CD8-positive, alpha-beta memory T cell (primary cell): ENCODE measurements around the gene TAOK1. TPM values are rescaled to one million over a fixed set of nuclear protein-coding genes. Genes with fewer than 3 reads are reported as not detected.

Source experiments
- CTCF ChIA-PET: fragments of 350-600 bp; sonication (Branson Sonifier 250); formaldehyde crosslinking; loops from one replicate; lab custom pipeline; 2021; ENCODE audit warnings: antibody characterized with exemption; lab: Charles Lee
- POLR2A ChIA-PET: fragments of 350-600 bp; sonication (Branson Sonifier 250); formaldehyde crosslinking; loops from one replicate; lab custom pipeline; 2021; ENCODE audit warnings: antibody characterized with exemption; lab: Charles Lee
- DNase-seq, 5 donors: peaks; one replicate each; pipeline versions ENCODE4 v3.0.0 to v3.0.0-alpha.2; 2020 to 2022; ENCODE audit warnings: mixed read lengths in 1 of 5
- H3K27ac ChIP-seq: one replicate; pipeline ENCODE4 v1.7.0; 2013; ENCODE audit warnings: low read depth, mild to moderate bottlenecking, low read length, moderate library complexity
- H3K27me3 ChIP-seq: 2 replicates; pipeline ENCODE4 v1.7.0; 2013; ENCODE audit warnings: low read length, mild to moderate bottlenecking; ENCODE audit not compliant: insufficient read depth, poor library complexity, severe bottlenecking
- H3K36me3 ChIP-seq: 2 replicates; pipeline ENCODE4 v1.7.0; 2013; ENCODE audit warnings: mild to moderate bottlenecking, low read length, moderate library complexity; ENCODE audit not compliant: insufficient read depth
- H3K4me1 ChIP-seq: 2 replicates; pipeline ENCODE4 v1.7.0; 2013; ENCODE audit warnings: mild to moderate bottlenecking, low read length, moderate library complexity; ENCODE audit not compliant: insufficient read depth
- H3K4me3 ChIP-seq: 2 replicates; pipeline ENCODE4 v1.7.0; 2013; ENCODE audit warnings: mild to moderate bottlenecking, low read length
- H3K9me3 ChIP-seq: 2 replicates; pipeline ENCODE4 v1.7.0; 2013; ENCODE audit warnings: mild to moderate bottlenecking, low read length
- H3K27ac Mint-ChIP-seq, 8 donors: one replicate each; pipeline ENCODE4 v1.8.0; 2020 to 2021; ENCODE audit warnings: mixed read lengths in 8 of 8, mild to moderate bottlenecking in 6 of 8, inconsistent platforms in 3 of 8, moderate library complexity in 3 of 8
- H3K27me3 Mint-ChIP-seq, 2 donors: one replicate each; pipeline ENCODE4 v1.8.0; 2020 to 2021; ENCODE audit warnings: mixed read lengths in 2 of 2, mild to moderate bottlenecking in 1 of 2, moderate library complexity in 1 of 2
- H3K36me3 Mint-ChIP-seq, 3 donors: one replicate each; pipeline ENCODE4 v1.8.0; 2020 to 2021; ENCODE audit warnings: mixed read lengths in 3 of 3, inconsistent platforms in 1 of 3, mild to moderate bottlenecking in 1 of 3
- H3K4me1 Mint-ChIP-seq, 3 donors: one replicate each; pipeline ENCODE4 v1.8.0; 2020 to 2021; ENCODE audit warnings: mixed read lengths in 3 of 3, inconsistent platforms in 1 of 3, mild to moderate bottlenecking in 1 of 3
- H3K4me3 Mint-ChIP-seq, 7 donors: one replicate each; pipeline ENCODE4 v1.8.0; 2020 to 2021; ENCODE audit warnings: mixed read lengths in 7 of 7, mild to moderate bottlenecking in 6 of 7, moderate library complexity in 4 of 7, inconsistent platforms in 2 of 7
- H3K9me3 Mint-ChIP-seq, 5 donors: one replicate each; pipeline ENCODE4 v1.8.0; 2020 to 2022; ENCODE audit warnings: mixed read lengths in 5 of 5, mild to moderate bottlenecking in 3 of 5, moderate library complexity in 2 of 5, inconsistent platforms in 1 of 5
- polyA plus RNA-seq: library from polyadenylated mRNA; unstranded; fragments of 300-500 nt; fragmentation: Illumina TruSeq; gene quantifications from one replicate; pipeline ENCODE4 v1.2.3, GENCODE V29; 2021
- total RNA-seq, 2 experiments: library from RNA; stranded (reverse); gene quantifications; one replicate each; pipeline ENCODE4 v1.2.3, GENCODE V29; 2021

The TAOK1 gene
- total and polyA plus RNA-seq, 3 experiments from 2014 or later, result 3.8 to 42.1 (median 41.9) TPM

- POLR2A ChIA-PET, result no interaction called here
These were observed 172.5 kb downstream of the TAOK1 start for GRCh38 chr17:29562615-29563014.

GRCh38 chr17:29563816-29564215, 173.7 kb downstream of the TAOK1 start:
- Histone ChIP-seq H3K4me1 (peaks cover 23% of the 10 kb centered on the region), H3K9me3 (no peaks in the 10 kb centered on the region), H3K27me3 (no peaks in the 10 kb centered on the region), H3K27ac (no peak overlapping the region), H3K36me3 (peaks cover 9% of the 10 kb centered on the region), H3K4me3 (no peak overlapping the region)
- Mint-ChIP-seq H3K4me3 (peak overlapping the region; percentile 38 to 76 (median 52)), H3K4me1 (peaks cover 50 to 61% (median 51%) of the 10 kb centered on the region in 3 donors), H3K27ac (peak overlapping the region in 7 of 8 donors; percentile 70 to 96 (median 88)), H3K27me3 (no peaks in the 10 kb centered on the region), H3K36me3 (peaks cover 0 to 40% (median 9%) of the 10 kb centered on the region in 3 donors), H3K9me3 (no peaks in the 10 kb centered on the region)
- peak in 1 of 5 donors; percentile 23 for DNase-seq
- ChIA-PET CTCF (interaction anchor here (1.7 to 26.2 kb wide), 4 partner anchors 9 to 194 kb away, joined by 6 to 436 read pairs (median 44); no protein-coding TSS in a partner anchor), POLR2A (interaction anchor here (0.6 to 1.0 kb wide), 4 partner anchors 10 to 1692 kb away, joined by 3 to 6 read pairs (median 4); no protein-coding TSS in a partner anchor)

More at GRCh38 chr17:29562615-29563014, 172.5 kb downstream of the TAOK1 start:
- CTCF ChIA-PET, result interaction anchor here (1.3 to 11.7 kb wide), 4 partner anchors 10 to 192 kb away, joined by 3 to 81 read pairs (median 6); no protein-coding TSS in a partner anchor
- peaks cover 25% of the 10 kb centered on the region for H3K4me1 ChIP-seq
- H3K9me3 Mint-ChIP-seq, result no peaks in the 10 kb centered on the region
- no peaks in the 10 kb centered on the region for H3K27me3 Mint-ChIP-seq
- peak overlapping the region; percentile 60 to 96 (median 94) for H3K27ac Mint-ChIP-seq
- no peaks in the 10 kb centered on the region for H3K9me3 ChIP-seq
- no peak overlapping the region for H3K4me3 ChIP-seq
- no peak overlapping the region for H3K27ac ChIP-seq
- peaks cover 55 to 65% (median 62%) of the 10 kb centered on the region in 3 donors for H3K4me1 Mint-ChIP-seq
- H3K27me3 ChIP-seq, result no peaks in the 10 kb centered on the region
- no peak for DNase-seq
- H3K36me3 Mint-ChIP-seq, result peaks cover 0 to 35% (median 9%) of the 10 kb centered on the region in 3 donors
- H3K36me3 ChIP-seq, result peaks cover 9% of the 10 kb centered on the region
- H3K4me3 Mint-ChIP-seq, result peak overlapping the region in 6 of 7 donors; percentile 16 to 73 (median 56)

- DNase-seq, result peak; percentile 39 to 69 (median 46)
- ChIA-PET CTCF (interaction anchor here (0.6 to 26.2 kb wide), 10 partner anchors 9 to 418 kb away, joined by 3 to 436 read pairs (median 4); no protein-coding TSS in a partner anchor), POLR2A (interaction anchor here (0.5 to 2.9 kb wide), 7 partner anchors 22 to 921 kb away, joined by 3 to 18 read pairs (median 5); partner anchors contain the start of gene BLTP2)
- Mint-ChIP-seq H3K9me3 (no peaks in the 10 kb centered on the region), H3K4me1 (peaks cover 52 to 59% (median 57%) of the 10 kb centered on the region in 3 donors), H3K36me3 (peaks cover 0 to 32% (median 7%) of the 10 kb centered on the region in 3 donors), H3K27me3 (no peaks in the 10 kb centered on the region), H3K27ac (peak overlapping the region; percentile 84 to 97 (median 94)), H3K4me3 (peak overlapping the region; percentile 91 to 99 (median 95))
- Histone ChIP-seq H3K9me3 (no peaks in the 10 kb centered on the region), H3K27ac (peak overlapping the region; percentile 51), H3K4me3 (peak overlapping the region; percentile 63), H3K36me3 (peaks cover 9% of the 10 kb centered on the region), H3K27me3 (no peaks in the 10 kb centered on the region), H3K4me1 (peaks cover 29% of the 10 kb centered on the region)
These were observed 175.7 kb downstream of the TAOK1 start for GRCh38 chr17:29565643-29566472.

- ChIA-PET POLR2A (interaction anchor here (0.8 to 2.9 kb wide), 7 partner anchors 10 to 996 kb away, joined by 3 to 18 read pairs (median 6); partner anchors contain the start of gene PIGS), CTCF (interaction anchor here (0.7 to 26.2 kb wide), 9 partner anchors 10 to 419 kb away, joined by 3 to 436 read pairs (median 8); no protein-coding TSS in a partner anchor)
- Histone ChIP-seq H3K9me3 (no peaks in the 10 kb centered on the region), H3K27me3 (no peaks in the 10 kb centered on the region), H3K27ac (peak within 1 kb of the TSS; percentile 63), H3K36me3 (peaks cover 9% of the 10 kb centered on the region), H3K4me1 (peaks cover 25% of the 10 kb centered on the region), H3K4me3 (peak within 1 kb of the TSS; percentile 63)
- peak; percentile 44 to 71 (median 63) for DNase-seq
- peak within 1 kb of the TSS; percentile 84 to 98 (median 94) for H3K27ac Mint-ChIP-seq
- peak within 1 kb of the TSS; percentile 94 to 99 (median 97) for H3K4me3 Mint-ChIP-seq
- H3K4me1 Mint-ChIP-seq, result peaks cover 46 to 58% (median 53%) of the 10 kb centered on the region in 3 donors
- peaks cover 0 to 26% (median 6%) of the 10 kb centered on the region in 3 donors for H3K36me3 Mint-ChIP-seq
- H3K9me3 Mint-ChIP-seq, result no peaks in the 10 kb centered on the region
- no peaks in the 10 kb centered on the region for H3K27me3 Mint-ChIP-seq
These were observed 176.5 kb downstream of the TAOK1 start, which contains the start of gene ABHD15 for GRCh38 chr17:29566473-29567303. ABHD15 (minus strand) TSS chr17:29567037; CDS start chr17:29566966, 71 bp downstream.

GRCh38 chr17:29567304-29567553, 177.1 kb downstream of the TAOK1 start:
- Mint-ChIP-seq H3K36me3 (peaks cover 0 to 20% (median 4%) of the 10 kb centered on the region in 3 donors), H3K27ac (peak overlapping the region in 7 of 8 donors; percentile 37 to 95 (median 74)), H3K4me3 (peak overlapping the region; percentile 91 to 99 (median 97)), H3K4me1 (peaks cover 40 to 54% (median 47%) of the 10 kb centered on the region in 3 donors), H3K27me3 (no peaks in the 10 kb centered on the region), H3K9me3 (no peaks in the 10 kb centered on the region)
- DNase-seq, result no peak
- H3K27me3 ChIP-seq, result no peaks in the 10 kb centered on the region
- peaks cover 25% of the 10 kb centered on the region for H3K4me1 ChIP-seq
- H3K27ac ChIP-seq, result peak overlapping the region; percentile 63
- ChIA-PET CTCF (interaction anchor here (1.3 to 26.2 kb wide), 5 partner anchors 10 to 197 kb away, joined by 8 to 436 read pairs (median 11); no protein-coding TSS in a partner anchor), POLR2A (interaction anchor here (1.0 to 2.9 kb wide), 8 partner anchors 10 to 996 kb away, joined by 3 to 18 read pairs (median 7); partner anchors contain the start of genes ANKRD13B and PIGS)
- H3K9me3 ChIP-seq, result no peaks in the 10 kb centered on the region
- H3K4me3 ChIP-seq, result peak overlapping the region; percentile 59
- peaks cover 7% of the 10 kb centered on the region for H3K36me3 ChIP-seq

- CTCF ChIA-PET, result interaction anchor here (0.6 to 26.2 kb wide), 11 partner anchors 11 to 213 kb away, joined by 3 to 436 read pairs (median 3); no protein-coding TSS in a partner anchor
- peaks cover 0 to 15% (median 4%) of the 10 kb centered on the region in 3 donors for H3K36me3 Mint-ChIP-seq
- H3K4me3 ChIP-seq, result peak overlapping the region; percentile 59
- H3K27me3 ChIP-seq, result no peaks in the 10 kb centered on the region
- peak overlapping the region; percentile 63 for H3K27ac ChIP-seq
- H3K9me3 ChIP-seq, result no peaks in the 10 kb centered on the region
- no peaks in the 10 kb centered on the region for H3K27me3 Mint-ChIP-seq
- H3K4me3 Mint-ChIP-seq, result peak overlapping the region; percentile 91 to 99 (median 97)
- peaks cover 4% of the 10 kb centered on the region for H3K36me3 ChIP-seq
- POLR2A ChIA-PET, result interaction anchor here (0.8 to 2.9 kb wide), 8 partner anchors 11 to 997 kb away, joined by 3 to 18 read pairs (median 7); partner anchors contain the start of genes ANKRD13B and PIGS
- no peaks in the 10 kb centered on the region for H3K9me3 Mint-ChIP-seq
- peaks cover 35 to 49% (median 42%) of the 10 kb centered on the region in 3 donors for H3K4me1 Mint-ChIP-seq
- peak overlapping the region; percentile 81 to 98 (median 94) for H3K27ac Mint-ChIP-seq
- peak; percentile 65 to 86 (median 72) for DNase-seq
- H3K4me1 ChIP-seq, result peaks cover 25% of the 10 kb centered on the region
These were observed 177.6 kb downstream of the TAOK1 start for GRCh38 chr17:29567554-29568330.
